ENCODE data around the gene LEPROT.

The LEPROT gene

DNA sequence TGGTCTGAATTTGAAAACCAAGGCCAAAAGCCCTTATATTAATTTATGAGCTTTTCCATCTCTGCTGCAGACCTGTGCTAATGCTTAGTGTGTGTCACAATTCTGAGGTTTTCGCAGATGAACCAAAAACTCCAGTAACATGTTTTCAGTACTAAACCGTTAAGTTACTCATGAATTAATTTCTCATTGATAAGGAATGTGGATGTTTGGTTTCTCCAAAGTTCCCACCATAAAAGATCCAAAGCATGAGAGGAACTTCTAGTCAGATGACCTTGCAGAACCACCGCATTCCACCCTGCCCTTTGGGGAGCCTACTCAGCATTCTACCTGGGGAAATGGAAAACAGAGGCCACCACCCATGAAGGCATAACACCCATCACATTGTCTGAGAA lies 7.5 kb upstream of the LEPROT start:
- no peak for DNase-seq

DNA sequence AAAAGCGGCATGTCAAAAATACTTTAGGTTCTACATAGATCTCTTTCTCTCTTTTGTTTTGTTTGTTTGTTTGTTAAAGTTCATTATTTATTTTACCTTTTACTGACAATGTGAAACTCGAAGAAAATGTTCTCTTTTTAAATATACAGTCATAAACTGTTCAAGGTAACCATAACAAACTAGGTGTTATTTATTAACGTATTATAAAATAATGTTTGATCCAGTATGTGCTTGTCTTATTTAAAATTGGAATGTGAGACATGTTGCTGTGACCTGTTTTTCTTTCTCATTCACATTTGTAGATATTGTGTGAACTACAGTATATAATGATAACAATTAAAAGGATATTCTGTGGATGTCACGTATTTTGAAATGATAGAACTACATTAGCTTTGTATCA lies 5.9 kb upstream of the LEPROT start:
- no peak for DNase-seq

DNA sequence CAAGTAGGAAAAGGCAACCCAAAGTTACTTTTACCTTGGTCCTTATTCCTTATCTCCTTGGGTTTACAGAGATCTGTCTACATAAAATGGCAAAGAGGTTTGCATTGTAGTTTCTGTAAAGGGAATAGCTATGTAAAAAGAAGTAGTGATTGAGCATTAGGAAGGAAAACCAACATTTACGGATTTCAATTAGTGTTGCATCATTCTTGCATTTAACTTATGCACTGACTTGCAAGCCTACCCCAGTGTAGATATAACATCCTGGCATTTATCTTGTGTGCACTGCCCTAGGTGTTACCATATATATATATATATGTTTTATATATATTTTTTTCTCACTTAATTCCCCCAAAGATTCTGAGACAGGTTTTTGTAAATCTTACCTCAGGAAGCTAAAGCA lies 3.7 kb upstream of the LEPROT start:
- no peak for DNase-seq

DNA sequence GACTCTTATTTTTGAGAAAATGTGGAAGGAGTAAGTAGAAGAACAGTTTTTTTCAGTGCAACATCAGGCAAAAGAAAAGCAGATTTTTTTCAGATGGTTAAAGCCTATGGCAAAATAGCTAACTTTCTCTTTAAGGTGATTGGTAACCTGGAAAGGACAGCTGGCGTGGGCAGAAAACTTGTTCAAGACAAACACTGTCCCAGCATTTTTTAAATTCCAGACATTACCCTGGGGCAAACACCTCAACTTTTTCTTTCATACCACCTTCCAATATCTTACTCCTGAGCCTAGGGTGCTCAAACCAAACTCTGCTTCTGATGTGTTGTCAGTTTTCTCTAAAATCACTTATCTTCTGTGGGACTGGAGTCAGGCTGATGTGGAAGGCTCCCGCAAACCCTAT lies 2.7 kb upstream of the LEPROT start:
- DNase-seq, result no peak

DNA sequence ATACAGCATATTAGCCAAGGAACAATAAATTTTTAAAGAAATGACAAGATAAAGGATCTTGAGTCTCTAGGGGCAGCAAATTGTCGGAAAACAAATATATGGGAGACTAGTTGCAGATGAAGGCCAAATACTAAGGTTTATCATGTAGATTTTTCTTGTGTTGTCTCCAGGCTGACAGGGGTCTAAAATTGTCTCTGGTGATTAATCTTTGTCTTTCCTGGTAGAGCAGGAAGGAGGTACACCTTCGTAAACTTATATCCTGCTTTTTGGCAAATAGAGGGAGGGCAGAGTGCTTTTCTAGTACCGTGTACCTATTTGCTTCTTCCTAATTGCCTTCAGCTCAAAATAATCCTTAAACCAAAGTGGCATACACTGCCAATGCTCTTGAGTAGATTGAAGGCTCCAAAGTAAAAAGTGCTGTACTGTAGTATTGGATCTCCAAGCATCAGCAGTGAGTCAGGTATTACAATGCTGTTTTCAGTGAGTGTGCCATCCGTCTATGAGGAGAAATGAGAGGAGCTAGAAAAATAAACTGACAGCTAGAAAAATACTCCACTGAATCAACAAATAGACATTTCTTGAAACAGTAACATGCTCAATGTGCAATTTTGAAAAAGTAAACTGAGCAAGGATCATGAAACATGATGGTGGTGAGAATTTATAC lies 1.8 kb upstream of the LEPROT start:
- DNase-seq, result no peak

DNA sequence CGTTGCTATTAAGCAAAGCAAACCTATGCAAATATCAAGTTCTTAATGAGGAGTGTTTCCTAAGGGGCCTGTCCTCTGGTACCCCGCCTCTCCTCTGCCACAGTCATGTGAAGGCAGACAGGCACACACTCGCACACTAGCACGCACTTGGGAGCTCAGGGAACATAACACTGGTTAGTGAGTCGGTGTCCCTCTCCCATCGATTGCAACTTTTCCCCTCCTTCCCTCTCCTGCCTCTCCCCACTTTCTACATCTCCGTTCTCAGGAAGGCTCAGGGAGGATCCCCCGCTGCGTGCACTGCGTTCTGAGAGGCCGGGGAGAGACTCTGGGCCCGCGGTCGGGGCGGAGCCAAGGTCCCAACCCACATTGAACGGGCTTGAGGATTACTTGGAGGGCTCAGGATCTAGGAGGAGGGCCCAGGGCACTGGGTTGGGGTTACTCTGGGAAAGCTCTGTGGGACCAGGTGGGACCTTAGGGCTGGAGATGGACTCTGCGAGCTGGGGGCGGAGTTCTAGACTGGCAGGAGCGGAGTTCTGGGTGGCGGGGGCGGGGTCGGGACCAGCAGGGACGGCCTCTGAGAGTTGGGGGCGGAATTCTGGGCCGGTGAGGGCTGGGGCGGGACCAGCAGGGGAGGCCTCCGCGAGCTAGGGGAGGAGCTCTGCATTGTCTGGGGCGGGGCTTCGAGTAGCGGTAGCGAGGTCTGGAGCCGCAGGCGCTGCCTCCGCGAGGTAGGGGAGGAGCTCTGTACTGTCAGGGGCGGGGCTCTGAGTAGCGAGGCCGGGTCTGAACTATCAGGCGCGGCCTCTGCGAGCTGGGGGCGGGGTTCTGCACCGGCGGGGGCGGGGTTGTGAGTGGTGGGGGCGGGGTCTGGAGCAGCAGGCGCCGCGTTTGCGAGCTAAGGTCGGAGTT lies 533 bp upstream of the LEPROT start:
- peak; percentile 99 for DNase-seq

DNA sequence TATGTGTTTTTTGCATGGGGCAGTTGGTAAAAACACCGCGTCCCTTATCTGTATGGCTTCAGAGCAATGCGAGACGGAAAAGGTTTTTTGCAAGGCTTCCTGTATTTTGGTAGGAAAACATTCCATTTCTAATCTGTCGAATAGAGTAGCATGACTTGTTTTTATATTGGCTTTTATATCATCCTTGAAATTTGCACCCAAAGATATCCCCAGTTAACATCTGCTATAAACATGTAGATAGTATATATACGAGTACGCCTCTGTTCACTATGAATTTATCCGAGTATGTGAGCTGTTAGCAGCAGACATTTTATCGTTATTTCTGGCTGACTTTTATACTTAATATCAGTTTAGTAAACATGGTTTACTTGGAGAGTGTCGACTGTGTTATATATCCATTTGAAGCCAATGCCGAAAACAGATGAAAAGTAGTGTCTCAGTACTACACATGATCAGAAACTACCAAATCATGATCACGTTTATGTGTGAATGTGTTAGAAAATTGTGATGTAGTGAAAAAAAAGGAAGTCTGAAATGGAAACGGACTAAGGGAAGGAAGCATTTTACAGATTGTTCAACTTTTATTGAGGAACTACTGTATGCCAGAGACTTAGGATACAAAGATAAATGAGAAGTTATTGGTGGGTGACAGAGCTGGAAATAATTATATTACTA lies 1.0 kb downstream of the LEPROT start:
- no peak for DNase-seq

DNA sequence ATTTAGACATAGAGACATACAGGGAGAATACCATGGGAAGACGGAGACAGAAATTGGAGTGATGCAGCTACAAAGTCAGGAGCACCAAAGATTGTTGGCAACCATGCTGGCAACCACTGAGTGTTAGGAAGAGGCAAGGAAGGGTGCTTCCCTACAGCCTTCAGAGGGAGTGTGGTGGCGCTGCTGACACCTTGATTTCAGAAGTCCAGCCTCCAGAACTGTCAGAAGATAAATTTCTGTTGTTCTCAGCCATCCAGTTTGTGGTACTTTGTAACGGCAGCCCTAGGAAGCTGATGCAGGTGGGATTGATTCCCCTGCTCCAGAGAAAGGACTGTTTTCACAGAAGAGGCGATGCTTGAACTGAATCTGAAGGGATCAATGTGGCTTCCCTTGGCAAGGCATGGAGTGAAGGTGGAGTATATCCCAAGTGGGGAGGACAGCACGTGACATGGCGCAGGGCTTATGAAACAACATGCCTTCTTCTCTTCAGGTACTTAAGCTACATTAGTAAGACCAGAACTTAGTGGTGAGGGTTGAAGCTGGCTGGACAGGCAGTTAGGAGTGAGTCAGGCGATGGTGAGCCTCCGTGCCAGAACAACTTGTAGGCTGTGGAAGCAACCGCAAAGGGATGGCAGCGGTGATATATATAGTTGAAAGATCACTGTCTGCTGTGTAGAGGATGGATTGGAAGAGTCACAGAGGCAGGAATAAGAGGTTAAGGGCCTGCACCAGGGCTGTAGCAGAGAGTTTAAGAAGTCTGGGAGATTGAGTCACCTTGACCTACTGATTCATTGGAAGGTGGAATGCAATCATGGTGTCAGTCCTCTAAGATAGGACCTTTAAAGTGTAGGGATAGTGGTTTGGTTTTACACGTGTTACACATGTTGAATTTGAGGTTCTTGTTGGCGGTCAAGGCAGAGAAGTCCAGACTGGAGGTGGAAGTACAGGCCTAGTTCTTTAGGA lies 2.1 kb downstream of the LEPROT start:
- no peak for DNase-seq

DNA sequence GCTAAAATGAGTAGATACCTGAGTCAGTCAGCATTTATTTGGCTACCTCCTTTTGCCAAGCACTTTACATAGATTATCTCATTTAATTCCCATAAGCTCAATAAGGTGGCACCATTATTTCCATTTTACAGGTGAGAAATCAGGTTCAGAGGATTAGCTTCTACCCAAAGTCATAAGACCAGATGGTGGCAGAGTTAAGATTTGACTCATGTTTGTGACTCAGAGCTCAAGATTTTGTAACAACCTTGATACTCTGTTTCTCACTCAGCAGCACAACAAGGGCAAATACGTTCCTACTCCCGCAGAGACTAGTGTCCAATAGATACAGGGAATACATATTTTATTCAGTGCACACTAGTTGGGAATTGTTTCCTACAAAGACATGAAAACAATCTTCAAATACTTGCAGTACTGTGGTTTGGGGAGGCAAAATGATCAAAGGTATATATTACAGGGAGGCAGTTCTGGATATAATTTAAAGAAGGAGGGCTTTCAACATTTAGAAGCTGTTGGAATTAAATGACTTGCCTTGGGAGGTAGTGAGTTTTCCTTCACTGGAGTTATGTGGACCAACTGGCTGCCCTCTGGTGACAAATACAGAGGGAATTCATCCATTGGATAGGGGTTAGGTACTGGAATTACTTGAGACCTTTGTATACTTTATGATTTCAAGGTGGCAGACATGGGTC lies 3.6 kb downstream of the LEPROT start:
- no peak for DNase-seq

DNA sequence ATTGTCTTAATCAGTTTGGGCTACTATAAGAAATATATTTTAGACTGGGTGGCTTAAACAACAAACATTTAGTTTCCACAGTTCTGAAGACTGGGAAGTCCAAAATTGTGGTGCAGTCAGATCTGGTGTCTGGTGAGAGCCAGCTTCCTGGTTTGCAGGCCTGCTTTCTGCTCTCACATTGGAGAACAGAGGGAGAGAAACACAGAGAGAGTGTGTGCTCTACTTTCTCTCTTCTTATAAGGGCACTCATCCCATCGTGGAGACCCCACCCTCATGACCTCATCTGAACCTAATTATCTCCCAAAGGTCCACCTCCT lies 4.1 kb downstream of the LEPROT start:
- no peak for DNase-seq

DNA sequence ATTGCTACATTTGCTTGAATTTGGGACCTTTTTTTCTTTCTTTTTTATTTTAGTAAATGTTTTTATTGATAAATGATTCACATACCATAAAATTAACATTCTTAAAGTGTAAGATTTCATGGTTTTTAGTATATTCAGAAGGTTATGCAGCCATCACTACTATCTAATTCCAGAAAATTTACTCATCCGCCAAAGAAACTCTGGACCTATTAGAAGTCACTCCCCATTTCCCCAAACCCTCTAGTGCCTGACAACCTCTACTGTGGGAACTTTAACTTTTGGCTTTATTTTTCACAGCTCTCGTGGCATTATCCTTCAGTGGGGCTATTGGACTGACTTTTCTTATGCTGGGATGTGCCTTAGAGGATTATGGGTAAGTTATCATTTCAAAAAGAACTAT lies 4.5 kb downstream of the LEPROT start:
- DNase-seq, result no peak

DNA sequence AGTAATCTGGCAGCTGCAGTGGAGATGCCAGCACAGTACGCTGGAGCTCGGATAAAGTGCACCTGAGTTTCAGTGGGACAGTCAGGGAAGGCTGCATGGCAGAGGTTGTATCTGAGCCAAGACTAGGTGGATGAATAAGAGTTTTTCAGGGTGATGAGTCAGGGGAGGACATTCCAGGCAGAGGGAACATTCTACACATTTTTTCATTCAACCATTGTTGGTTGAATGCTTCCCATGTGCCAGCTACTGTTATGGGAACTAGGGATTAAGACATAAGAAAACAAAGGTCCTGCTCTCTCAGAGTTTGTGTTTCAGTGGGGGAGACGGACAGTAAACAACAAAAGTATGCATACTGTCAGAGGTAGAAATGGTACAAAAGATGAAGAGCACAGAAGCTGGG lies 5.2 kb downstream of the LEPROT start:
- DNase-seq, result no peak

DNA sequence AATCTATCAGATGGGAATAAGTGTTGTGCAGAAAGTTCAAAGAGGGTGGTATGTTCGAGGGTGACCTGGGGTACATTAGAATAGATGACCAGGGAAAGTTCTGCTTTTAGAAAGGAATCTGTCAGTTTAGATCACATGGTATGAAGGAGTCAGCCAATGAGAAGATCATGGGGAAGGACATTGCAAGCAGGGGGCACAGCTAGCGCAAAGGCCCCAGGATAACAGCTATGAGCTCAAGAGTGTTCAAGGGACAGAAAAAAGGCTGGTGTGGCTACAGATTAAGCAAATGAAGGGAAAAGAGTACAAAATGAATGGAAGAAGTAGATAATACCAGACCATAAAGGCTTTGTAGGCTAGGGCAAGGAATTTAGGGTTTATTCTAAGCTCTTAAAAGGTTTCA lies 8.6 kb downstream of the LEPROT start:
- no peak for DNase-seq

DNA sequence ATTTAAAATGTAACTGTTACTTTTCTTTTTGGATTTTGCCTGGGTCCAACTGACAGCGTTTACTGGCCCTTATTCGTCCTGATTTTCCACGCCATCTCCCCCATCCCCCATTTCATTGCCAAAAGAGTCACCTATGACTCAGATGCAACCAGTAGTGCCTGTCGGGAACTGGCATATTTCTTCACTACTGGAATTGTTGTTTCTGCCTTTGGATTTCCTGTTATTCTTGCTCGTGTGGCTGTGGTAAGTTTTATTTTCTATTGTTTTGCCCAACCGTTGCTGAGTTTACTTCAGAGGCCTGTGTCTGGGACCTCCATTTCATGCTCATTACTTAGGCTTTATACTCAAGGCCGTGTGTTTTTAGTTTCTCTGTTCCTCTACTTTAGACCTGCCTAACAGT lies 9.3 kb downstream of the LEPROT start:
- DNase-seq, result no peak

DNA sequence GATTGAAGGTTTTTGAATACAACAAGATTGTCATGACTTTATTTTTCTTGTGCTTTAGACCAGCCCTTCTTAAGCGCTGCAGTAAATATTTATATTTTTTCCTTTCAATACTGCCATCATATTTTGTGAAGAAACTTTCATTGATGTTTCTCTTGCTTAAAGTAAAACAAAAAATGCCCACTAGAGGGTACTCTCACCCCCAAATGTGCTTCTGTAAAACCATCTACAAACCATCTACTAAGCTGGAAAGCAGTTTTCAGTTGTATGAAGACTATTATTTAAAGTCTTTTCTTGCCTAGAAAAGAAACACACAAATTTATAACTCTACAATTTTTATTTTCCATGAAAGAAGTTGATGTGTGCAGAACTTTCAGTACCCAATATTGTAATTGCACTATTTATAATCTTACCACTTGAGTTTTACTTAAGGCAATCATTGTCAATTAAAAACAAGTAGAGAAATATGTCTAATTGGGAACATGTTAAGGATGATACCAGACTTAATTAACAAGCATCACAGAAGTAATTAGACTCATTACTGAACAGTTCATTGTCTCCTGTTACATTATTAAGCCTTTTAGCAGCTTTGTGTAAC lies 10.7 kb downstream of the LEPROT start:
- DNase-seq, result no peak

DNA sequence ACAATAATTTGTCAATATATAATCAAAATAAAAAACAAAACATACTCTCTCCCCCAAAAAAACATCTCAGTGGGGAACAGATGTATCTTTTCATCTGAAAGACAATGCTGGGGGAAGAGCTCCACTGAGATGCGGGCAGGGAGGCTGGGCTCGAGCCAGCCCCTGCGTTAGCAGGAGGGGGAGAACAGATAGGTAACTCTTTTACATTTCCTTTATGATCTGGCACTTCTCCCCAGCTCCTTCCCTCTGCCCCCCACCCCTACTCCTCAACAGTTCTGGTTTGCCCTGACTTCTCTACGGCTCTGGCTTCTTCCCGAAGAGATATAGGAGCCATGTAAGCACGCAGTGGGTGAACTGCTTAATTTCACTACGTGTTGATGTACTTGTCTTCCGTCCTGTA lies 12.4 kb downstream of the LEPROT start:
- DNase-seq, result no peak

DNA sequence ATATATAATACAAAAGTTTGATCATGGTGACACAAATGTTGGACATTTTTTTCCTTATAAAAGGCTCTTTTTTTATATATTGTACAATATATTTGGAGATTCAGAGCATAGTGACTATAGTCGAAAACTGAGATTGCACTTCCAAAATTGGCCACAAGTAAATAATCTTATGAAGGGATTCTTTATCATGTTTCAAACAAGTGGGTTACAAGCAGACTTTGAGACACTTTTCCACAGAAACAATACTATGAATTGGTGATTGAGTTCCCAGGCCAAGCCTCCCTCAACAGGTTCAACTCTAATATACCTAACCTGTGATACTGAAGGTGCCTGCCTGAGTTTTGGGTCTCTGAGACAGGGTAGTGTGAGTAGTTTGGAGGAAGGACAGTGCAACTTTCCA lies 13.8 kb downstream of the LEPROT start:
- DNase-seq, result no peak

DNA sequence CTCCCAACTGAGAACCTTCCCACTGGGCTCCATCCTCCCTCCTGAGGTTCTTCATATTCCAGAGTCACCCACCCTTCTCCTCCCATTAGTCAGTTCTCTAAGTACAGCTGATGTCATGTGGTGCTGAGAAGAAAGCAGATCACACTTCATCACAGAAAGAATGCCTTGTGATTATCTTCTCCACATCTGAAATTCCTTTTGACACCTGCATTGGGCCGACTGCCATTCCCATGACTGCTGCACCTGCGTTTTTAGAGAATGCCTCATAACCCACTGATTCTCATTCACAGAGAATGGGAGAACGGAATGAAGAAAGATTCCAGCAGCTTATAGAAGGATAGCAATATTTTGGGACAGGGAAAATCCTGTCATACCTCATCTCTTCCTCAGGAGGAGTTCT lies 14.3 kb downstream of the LEPROT start:
- DNase-seq, result no peak

DNA sequence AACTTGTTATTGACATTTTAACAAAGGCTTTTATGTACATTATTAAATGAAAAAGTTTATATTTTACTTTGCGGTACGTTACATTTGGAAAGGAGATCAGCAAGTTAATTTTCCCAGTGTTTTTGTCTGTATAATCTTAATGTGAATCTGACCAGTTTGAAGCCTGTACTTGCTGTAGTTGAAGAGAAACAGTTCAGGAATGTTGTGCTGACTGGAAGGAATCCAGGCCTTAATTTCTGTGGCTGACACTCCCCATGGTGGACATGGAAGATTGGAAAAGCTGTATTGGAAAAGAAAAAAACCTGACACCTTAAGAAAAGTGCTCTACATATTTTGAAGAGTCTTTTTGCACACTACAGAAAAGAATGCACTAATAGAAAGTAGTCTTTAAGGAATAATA lies 15.5 kb downstream of the LEPROT start:
- no peak for DNase-seq

DNA sequence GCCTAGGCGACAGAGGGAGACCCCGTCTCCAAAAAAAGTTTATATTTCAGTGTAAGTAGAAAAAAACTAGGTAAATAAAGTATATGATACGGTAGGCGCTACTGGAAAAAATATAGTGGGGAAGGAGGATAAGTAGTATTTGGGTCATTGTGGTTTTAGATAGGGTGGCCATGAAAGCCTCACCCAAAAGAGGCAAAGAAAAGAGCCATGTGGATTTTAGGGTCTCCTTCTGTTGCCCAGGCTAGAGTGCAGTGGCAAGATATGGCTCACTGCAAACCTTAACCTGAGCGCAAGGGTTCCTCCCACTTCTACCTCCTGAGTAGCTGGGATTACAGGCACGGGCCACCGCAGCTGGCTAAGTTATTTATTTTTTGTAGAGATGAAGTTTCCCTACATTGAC lies 17.1 kb downstream of the LEPROT start:
- no peak for DNase-seq

DNA sequence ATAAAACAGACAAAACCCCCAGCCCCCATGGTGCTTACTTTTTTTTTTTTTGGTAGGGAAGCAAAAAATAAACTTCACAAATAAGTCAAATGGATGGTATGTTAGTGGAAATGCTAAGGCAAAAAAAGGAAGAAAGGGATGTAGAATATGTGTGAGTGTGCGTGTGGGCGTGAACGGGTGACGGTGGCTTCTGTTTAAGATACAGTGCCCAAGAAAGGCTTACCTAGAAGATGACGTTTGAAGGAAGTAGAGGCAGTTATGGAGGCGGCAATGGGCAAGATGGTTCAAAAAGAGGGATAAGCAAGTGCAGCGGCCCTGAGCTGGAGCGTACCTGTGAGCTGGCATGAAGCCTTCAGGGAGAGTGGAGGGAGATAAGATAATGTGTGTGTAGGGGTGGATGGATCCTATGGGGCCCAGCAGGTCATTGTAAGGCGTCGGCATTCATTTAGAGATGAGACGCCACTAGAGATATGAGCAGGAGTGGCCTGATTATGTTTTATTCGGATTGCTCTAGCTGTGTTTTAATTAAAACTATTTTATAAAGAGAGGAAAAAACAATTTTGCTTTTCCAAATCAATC lies 19.9 kb downstream of the LEPROT start:
- no peak for DNase-seq

DNA sequence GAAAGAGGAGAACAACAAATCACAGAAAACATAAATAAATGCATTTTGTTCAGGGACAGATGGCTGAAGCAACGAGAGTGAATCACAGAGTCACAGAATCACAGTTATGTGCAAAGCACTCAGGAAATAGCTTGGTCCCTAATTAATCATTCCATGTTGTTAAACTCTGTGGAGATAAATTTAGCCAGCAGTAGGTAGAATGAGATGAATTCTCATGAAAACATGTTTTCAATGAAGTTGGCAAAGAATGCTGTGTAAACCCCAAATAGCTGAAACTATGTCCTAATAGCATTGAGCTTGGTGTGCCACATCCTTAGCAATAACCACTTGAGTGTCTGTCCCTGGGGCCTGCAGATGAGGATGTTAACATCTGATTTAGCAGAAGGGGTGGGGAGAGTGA lies 20.4 kb downstream of the LEPROT start:
- DNase-seq, result no peak
